ENCODE measurements around the gene ZNF500. TPM values are rescaled to one million over a fixed set of nuclear protein-coding genes. Genes with fewer than 3 reads are reported as not detected.

ZNF500 gene
- total RNA-seq, 2 donors from 2014 or later = 6.1 to 21.2 TPM

GRCh38 chr16:4811242-4811641, 44.3 kb upstream of the ZNF500 start:
- ATAC-seq (ENCODE audit: insufficient number of reproducible peaks, low FRiP score, low read depth) (no peak), DNase-seq (ENCODE audit: low spot score) (no peak)
- no peak overlapping the region for H3K27ac ChIP-seq
- no peak overlapping the region for H3K4me3 ChIP-seq
- H3K27me3 ChIP-seq (replicated peaks; ENCODE audit: insufficient read depth) = no peaks in the 10 kb centered on the region
- no peak for TF ChIP-seq CTCF (IDR thresholded peaks at IDR 0.05)
- peaks cover 49% of the 10 kb centered on the region for H3K36me3 ChIP-seq
- no peaks in the 10 kb centered on the region for H3K9me3 ChIP-seq
- H3K4me1 ChIP-seq (ENCODE audit: control insufficient read depth in 1 of 2, low read depth in 2 of 2) = peaks cover 0 to 17% of the 10 kb centered on the region in 2 donors

GRCh38 chr16:4806280-4806679, 39.3 kb upstream of the ZNF500 start:
- ATAC-seq (ENCODE audit: insufficient number of reproducible peaks, low FRiP score, low read depth) = no peak
- no peak overlapping the region for H3K27ac ChIP-seq

GRCh38 chr16:4805231-4805630, 38.3 kb upstream of the ZNF500 start:
- H3K27me3 ChIP-seq (replicated peaks; ENCODE audit: insufficient read depth) = no peaks in the 10 kb centered on the region
- H3K4me1 ChIP-seq (ENCODE audit: control insufficient read depth in 1 of 2, low read depth in 2 of 2) = peaks cover 9 to 21% of the 10 kb centered on the region in 2 donors
- TF ChIP-seq CTCF (IDR thresholded peaks at IDR 0.05) = no peak
- no peak overlapping the region for H3K27ac ChIP-seq
- ATAC-seq (ENCODE audit: insufficient number of reproducible peaks, low FRiP score, low read depth) (no peak), DNase-seq (ENCODE audit: low spot score) (no peak)
- H3K36me3 ChIP-seq = peaks cover 27% of the 10 kb centered on the region
- no peak overlapping the region for H3K4me3 ChIP-seq
- no peaks in the 10 kb centered on the region for H3K9me3 ChIP-seq

More at GRCh38 chr16:4806280-4806679, 39.3 kb upstream of the ZNF500 start:
- Histone ChIP-seq H3K27me3 (replicated peaks; ENCODE audit: insufficient read depth) (no peaks in the 10 kb centered on the region), H3K4me3 (no peak overlapping the region), H3K9me3 (no peaks in the 10 kb centered on the region), H3K36me3 (peaks cover 34% of the 10 kb centered on the region), H3K4me1 (ENCODE audit: control insufficient read depth in 1 of 2, low read depth in 2 of 2) (peaks cover 7 to 15% of the 10 kb centered on the region in 2 donors)
- DNase-seq (ENCODE audit: low spot score) = no peak
- TF ChIP-seq CTCF (IDR thresholded peaks at IDR 0.05) = no peak

GRCh38 chr16:4803898-4804762, 37.2 kb upstream of the ZNF500 start:
- H3K4me1 ChIP-seq (ENCODE audit: control insufficient read depth in 1 of 2, low read depth in 2 of 2) = peaks cover 9 to 21% of the 10 kb centered on the region in 2 donors
- H3K36me3 ChIP-seq = peaks cover 22% of the 10 kb centered on the region
- no peak for TF ChIP-seq CTCF (IDR thresholded peaks at IDR 0.05)

GRCh38 chr16:4803401-4803844, 36.5 kb upstream of the ZNF500 start:
- ATAC-seq (ENCODE audit: insufficient number of reproducible peaks, low FRiP score, low read depth) = no peak
- Histone ChIP-seq H3K4me1 (ENCODE audit: control insufficient read depth in 1 of 2, low read depth in 2 of 2) (peaks cover 9 to 21% of the 10 kb centered on the region in 2 donors), H3K27me3 (replicated peaks; ENCODE audit: insufficient read depth) (no peaks in the 10 kb centered on the region), H3K27ac (peak overlapping the region; percentile 53 to 86), H3K9me3 (no peaks in the 10 kb centered on the region), H3K4me3 (peak overlapping the region; percentile 81), H3K36me3 (peaks cover 21% of the 10 kb centered on the region)
- TF ChIP-seq CTCF (IDR thresholded peaks at IDR 0.05) = no peak
- DNase-seq (ENCODE audit: low spot score) = no peak

More at GRCh38 chr16:4803898-4804762, 37.2 kb upstream of the ZNF500 start:
- no peak for DNase-seq (ENCODE audit: low spot score)
- Histone ChIP-seq H3K27me3 (replicated peaks; ENCODE audit: insufficient read depth) (no peaks in the 10 kb centered on the region), H3K9me3 (no peaks in the 10 kb centered on the region), H3K27ac (no peak overlapping the region), H3K4me3 (no peak overlapping the region)
- no peak for ATAC-seq (ENCODE audit: insufficient number of reproducible peaks, low FRiP score, low read depth)
